22Rv1 (cell line): Measurements from ENCODE around the gene ASCC1.

Experiments
- H3K27ac ChIP-seq: fragments of 450-650 bp; 2 replicates; pipeline ENCODE4 v1.5.1; 2017
- CTCF ChIP-seq: fragments of 450-650 bp; IDR thresholded peaks from 2 replicates; pipeline ENCODE4 v1.5.1; 2017; ENCODE audit warnings: mild to moderate bottlenecking
- ZFX ChIP-seq: fragments of 450-650 bp; IDR thresholded peaks from 2 replicates; pipeline ENCODE4 v1.6.1; 2017; ENCODE audit warnings: antibody characterized with exemption, borderline replicate concordance

The ASCC1 gene

GRCh38 chr10:72235544-72236279 lies 19.6 kb upstream of the ASCC1 start:
- no peak overlapping the region for H3K27ac ChIP-seq
- TF ChIP-seq ZFX, result no peak
- TF ChIP-seq CTCF, result no peak

GRCh38 chr10:72234560-72235095 lies 18.6 kb upstream of the ASCC1 start:
- no peak for TF ChIP-seq ZFX
- TF ChIP-seq CTCF, result no peak
- H3K27ac ChIP-seq, result no peak overlapping the region

GRCh38 chr10:72233621-72234020 lies 17.5 kb upstream of the ASCC1 start:
- TF ChIP-seq CTCF (no peak), ZFX (no peak)
- no peak overlapping the region for H3K27ac ChIP-seq

- no peak overlapping the region for H3K27ac ChIP-seq
Observed at GRCh38 chr10:72229261-72230251, 13.5 kb upstream of the ASCC1 start.

GRCh38 chr10:72228318-72228751 lies 12.3 kb upstream of the ASCC1 start:
- no peak overlapping the region for H3K27ac ChIP-seq
- TF ChIP-seq CTCF, result no peak
- TF ChIP-seq ZFX, result no peak

More at GRCh38 chr10:72229261-72230251, 13.5 kb upstream of the ASCC1 start:
- no peak for TF ChIP-seq ZFX
- TF ChIP-seq CTCF, result no peak

GRCh38 chr10:72227826-72228225 lies 11.8 kb upstream of the ASCC1 start:
- TF ChIP-seq ZFX, result no peak
- no peak for TF ChIP-seq CTCF
- H3K27ac ChIP-seq, result no peak overlapping the region
